ENCODE data around the gene ACVR2B.

Gene ACVR2B

GRCh38 chr3:38458796-38459498 is 5.3 kb downstream of the ACVR2B start:
- DNase-seq (ENCODE audit: low read depth), result no peak

DNA sequence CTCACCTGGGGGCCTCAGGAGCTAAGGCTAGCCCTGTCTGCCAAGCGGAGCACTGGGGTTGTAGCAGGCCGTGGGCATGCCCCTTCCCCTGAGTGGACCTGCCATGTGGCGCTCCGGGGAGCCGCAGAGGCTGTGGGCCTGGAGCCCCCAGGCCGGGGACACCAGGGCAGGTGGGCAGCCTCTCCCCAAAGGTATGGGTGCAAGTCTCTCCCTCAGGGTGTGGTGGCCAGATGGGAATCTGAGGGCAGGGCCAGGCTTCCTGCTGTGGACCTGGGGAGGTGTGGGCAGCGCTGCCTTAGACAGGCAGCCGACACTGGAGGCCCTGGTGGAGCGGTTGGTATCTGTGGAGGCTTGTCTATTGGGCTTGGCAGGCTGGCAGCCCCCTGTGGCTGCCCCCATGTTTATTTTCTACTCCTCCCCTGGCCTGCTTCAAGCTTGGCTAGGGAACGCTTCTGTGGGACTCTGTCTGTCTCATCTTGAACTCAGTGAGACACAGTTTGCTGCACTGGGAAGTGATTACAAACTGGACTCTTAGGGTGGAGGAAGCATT is 5.9 kb downstream of the ACVR2B start:
- no peak for DNase-seq (ENCODE audit: low read depth)

DNA sequence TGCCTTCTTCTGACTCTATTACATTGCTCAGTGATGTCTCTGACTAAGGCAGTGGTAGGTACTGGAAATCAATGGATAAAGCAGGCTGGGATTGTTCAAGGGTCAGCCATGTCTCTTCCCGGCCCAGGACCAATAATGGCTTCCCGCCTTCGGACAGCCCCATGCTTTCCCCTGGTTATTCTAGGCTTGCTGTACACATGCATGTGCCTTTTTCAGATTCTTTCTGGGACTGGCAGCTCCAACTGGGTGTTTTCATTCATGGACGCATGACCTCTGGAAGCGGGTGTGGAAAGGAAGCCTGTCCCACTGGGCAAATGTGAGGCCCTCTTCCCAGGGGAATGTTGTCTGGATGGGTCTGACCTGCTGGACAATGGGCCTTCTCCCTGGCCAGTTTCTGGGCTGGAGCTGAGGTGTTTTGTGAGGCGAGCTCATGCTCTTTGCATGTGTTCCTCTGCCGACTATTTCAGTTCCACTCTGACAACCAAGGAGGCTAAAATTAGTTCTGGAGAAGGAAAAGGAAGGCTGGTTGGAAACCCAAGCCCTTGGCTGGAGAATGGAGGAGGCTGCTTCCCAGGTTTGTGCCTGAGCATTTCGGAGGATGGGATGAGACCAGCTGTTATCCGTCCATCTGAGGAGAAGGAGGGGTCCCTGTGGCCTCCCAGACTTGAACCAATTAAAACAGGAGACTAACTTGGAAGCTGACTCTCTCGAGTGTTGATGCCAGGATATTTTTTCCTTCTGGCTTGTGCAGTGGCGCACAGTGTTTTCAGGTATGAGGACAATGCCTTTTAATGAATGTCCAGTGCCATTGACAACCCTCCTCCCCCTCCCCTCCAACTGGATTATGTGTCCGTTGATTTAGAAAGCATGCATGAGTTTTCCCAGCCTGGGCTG is 6.9 kb downstream of the ACVR2B start:
- DNase-seq (ENCODE audit: low read depth), result no peak

GRCh38 chr3:38465588-38466154 is 12.0 kb downstream of the ACVR2B start:
- no peak for DNase-seq (ENCODE audit: low read depth)

GRCh38 chr3:38468765-38469164 is 15.1 kb downstream of the ACVR2B start:
- DNase-seq (ENCODE audit: low read depth), result no peak

DNA sequence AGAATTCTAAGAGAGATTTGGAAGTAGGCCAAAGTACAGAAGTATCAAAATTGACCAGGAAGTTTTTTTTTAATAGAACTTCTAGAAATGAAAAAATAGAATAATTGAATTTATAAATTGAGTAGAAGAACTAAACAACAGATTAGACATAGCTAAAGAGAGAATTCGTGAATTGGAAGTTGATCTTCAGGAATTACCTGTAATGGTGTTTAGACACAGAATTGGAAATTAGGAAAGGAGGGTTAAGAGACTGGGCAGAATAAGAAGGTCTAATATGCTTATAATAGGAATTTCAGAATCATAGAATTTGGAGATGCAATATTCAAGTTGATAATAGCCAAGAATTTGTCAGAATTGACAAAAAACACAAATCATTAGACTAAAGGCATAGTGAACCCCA is 16.2 kb downstream of the ACVR2B start:
- DNase-seq (ENCODE audit: low read depth), result no peak

GRCh38 chr3:38471260-38471857 is 17.7 kb downstream of the ACVR2B start:
- DNase-seq (ENCODE audit: low read depth), result no peak

DNA sequence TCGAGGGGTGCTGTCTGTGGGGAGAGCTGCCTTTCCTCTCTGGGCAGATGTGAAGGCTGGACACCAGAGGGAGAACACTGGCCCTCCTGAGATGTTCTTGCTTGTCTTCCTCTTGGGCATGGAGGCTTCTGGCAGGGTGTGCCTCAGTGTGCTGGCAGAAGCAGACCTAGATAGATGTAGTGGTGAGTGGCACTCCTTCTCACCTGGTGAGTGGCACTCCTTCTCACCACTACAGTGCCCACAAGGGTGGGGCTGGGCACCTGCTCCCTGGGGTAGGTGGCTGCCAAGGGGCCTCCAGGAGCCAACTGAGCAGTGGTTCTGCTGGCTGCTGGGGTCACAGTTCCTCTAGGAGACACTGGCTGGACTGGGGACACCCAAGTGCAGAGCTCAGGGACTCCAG is 18.7 kb downstream of the ACVR2B start:
- DNase-seq (ENCODE audit: low read depth), result no peak

- no peak for DNase-seq (ENCODE audit: low read depth)
Observed at GRCh38 chr3:38473229-38473628, 19.5 kb downstream of the ACVR2B start.

DNA sequence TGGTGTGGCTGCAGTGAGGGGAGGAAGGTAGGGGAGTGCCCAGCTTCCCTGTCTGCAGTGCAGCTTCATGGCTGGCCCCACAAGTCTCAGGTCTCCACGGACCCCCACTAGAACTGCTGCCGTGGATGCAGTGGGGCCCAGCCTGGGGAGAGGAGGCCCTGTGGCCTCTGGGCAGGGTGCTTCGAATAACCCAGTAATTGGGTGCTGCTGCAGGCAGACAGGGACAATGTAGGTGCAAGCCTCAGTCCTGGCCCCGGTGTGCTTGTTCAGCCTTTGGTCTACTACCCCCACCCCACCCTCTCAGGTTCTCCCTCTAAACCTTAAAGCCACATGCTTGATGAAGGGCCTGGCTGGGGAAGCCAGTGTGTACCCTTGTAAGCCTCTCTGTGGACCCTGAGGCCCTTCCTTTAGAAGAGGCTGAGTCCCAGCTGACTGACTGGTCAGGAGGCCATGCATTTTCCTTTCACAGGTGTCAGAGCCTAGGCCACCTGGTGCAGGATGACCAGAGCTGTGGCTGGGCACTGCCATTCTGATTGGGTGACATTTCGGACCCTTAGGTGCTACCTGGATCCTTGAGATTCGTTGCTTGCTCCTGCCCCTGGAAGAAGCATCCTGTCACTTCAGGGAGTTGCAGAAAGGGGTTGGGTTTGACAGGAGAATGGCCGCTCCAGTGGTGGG is 21.4 kb downstream of the ACVR2B start:
- no peak for DNase-seq (ENCODE audit: low read depth)

DNA sequence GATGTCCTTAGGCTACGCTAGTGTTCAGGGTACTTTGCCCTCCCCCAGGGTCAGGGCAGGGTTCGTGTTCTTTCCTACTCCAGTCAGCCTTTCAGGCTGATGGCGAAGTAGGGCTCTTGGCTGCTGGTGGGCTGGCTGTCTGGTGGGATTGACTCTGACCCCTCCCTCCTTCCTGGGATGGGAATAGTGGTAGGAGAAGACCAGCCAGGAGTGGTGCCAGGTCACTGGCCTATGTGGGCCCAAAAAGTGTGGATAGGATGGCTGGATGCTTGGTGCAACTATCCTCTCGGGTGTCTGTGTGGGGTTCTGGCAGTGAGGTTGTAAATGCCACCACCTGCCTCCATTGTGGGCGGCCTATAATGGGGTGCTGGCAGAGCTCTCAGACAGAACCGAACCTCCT is 22.0 kb downstream of the ACVR2B start:
- DNase-seq (ENCODE audit: low read depth), result no peak

GRCh38 chr3:38476157-38476756 is 22.6 kb downstream of the ACVR2B start:
- no peak for DNase-seq (ENCODE audit: low read depth)

GRCh38 chr3:38477057-38477820 is 23.5 kb downstream of the ACVR2B start:
- DNase-seq (ENCODE audit: low read depth), result no peak

DNA sequence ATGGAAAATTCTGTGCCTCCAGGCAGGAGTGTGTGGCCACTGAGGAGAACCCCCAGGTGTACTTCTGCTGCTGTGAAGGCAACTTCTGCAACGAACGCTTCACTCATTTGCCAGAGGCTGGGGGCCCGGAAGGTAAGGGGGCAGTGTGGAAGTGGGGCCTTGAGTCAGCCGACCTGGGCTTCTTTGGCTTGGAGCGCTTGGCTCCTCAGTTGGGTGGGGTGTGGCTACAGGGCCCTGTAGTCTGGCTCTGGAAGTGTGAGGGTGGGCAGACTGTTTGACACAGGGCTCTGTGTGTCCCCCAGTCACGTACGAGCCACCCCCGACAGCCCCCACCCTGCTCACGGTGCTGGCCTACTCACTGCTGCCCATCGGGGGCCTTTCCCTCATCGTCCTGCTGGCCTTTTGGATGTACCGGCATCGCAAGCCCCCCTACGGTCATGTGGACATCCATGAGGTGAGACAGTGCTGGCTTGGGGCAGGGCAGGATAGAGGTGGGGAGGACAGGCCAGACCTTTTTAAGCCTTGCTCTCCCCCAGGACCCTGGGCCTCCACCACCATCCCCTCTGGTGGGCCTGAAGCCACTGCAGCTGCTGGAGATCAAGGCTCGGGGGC is 24.3 kb downstream of the ACVR2B start:
- no peak for DNase-seq (ENCODE audit: low read depth)

- no peak for DNase-seq (ENCODE audit: low read depth)
Observed at GRCh38 chr3:38478901-38479300, 25.2 kb downstream of the ACVR2B start.

DNA sequence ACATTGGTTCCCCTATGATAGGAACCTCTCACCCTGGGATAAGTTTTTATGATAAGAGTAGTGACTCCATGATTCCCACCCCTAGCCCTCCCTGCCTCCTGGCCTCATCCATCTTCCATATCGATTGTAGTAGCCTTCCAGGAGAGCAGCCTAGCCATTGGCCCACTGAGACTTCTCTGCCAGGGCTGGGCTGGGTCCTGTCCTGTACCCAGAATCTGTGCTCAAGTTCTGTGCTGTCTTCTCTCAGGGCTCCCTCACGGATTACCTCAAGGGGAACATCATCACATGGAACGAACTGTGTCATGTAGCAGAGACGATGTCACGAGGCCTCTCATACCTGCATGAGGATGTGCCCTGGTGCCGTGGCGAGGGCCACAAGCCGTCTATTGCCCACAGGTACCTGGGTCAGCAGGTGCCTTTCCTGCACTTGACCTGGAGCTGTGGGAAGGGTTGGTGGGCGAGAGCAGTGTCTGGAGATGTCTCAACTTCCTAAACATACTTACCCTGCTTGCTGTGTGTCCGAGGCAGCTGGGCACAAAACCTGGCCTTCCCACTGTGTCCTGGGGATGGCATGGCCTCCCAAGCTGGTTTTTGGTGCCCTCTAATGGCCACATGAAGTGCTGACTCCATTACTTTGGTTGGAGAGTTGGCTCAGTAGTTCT is 25.9 kb downstream of the ACVR2B start:
- peak; percentile 24 for DNase-seq (ENCODE audit: low read depth)

DNA sequence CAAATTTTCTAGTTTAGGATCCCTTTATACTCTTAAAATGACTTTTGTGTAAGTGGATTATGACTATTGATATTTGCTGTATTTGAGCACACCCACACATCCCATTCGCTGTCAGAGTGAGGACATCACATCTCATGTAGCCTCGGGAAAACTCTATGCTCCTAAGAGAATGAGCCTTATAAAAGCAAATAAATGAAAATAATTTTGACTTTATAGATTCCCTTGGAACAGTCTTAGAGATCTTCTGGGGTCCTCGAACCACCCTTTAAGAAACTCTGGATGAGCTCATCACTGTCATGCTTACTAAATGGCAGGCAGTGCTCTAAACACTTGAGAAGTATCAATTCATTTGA is 26.4 kb downstream of the ACVR2B start:
- no peak for DNase-seq (ENCODE audit: low read depth)

GRCh38 chr3:38480930-38481329 is 27.2 kb downstream of the ACVR2B start:
- DNase-seq (ENCODE audit: low read depth), result no peak

DNA sequence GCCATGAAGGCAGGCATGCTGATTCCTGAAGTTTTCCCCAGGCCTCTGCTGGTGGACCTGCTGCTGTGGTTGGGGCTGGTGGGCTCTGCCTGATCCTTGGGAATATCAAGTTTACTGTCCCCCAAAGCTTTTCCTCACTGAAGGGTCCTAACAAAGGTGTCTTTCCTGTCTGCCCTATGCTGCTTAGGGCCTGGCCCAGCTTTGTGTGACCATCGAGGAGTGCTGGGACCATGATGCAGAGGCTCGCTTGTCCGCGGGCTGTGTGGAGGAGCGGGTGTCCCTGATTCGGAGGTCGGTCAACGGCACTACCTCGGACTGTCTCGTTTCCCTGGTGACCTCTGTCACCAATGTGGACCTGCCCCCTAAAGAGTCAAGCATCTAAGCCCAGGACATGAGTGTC is 29.3 kb downstream of the ACVR2B start:
- DNase-seq (ENCODE audit: low read depth), result no peak

DNA sequence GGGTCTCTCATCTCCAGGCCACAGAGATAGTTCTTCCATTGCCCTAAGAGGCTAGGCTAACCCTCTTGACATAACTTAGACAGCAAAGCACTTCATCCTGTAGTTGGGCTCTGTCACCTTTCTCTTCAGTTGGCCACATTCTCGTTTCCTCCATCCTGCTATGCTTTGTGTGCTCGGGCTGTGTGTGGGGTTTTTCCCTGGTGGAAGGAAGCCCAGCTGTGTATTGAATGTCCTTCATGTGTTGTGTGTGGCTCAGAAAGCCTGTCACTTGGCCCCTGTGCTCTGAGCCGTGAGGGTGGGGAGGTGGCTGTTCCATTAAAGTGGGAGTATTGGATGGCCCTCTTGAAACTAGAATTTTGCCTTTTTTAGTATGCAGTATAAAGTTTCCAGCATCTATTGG is 33.6 kb downstream of the ACVR2B start:
- DNase-seq (ENCODE audit: low read depth), result no peak
